H9 (cell line): ENCODE data around the gene CORO1C. TPM values are rescaled to one million over a fixed set of nuclear protein-coding genes. Genes with fewer than 3 reads are reported as not detected.

Experiments used
- DNase-seq: peaks from one replicate; pipeline ENCODE4 v3.0.0-alpha.2; 2017
- H2AFZ ChIP-seq: one replicate; pipeline ENCODE4 v1.6.1; 2013; ENCODE audit warnings: mild to moderate bottlenecking, low read length, control low read depth, moderate library complexity
- H2AK5ac ChIP-seq: 2 replicates; pipeline ENCODE4 v1.6.1; 2013; ENCODE audit warnings: low read length, control low read depth, mixed read lengths; ENCODE audit not compliant: insufficient read length
- H2BK120ac ChIP-seq: one replicate; pipeline ENCODE4 v1.6.1; 2013; ENCODE audit warnings: low read depth, mild to moderate bottlenecking, low read length, control low read depth, inconsistent platforms; ENCODE audit not compliant: poor library complexity, severe bottlenecking
- H2BK12ac ChIP-seq: 2 replicates; pipeline ENCODE4 v1.6.1; 2013; ENCODE audit warnings: low read length, control low read depth, mixed read lengths, low read depth; ENCODE audit not compliant: insufficient read length
- H2BK15ac ChIP-seq: 2 replicates; pipeline ENCODE4 v1.6.1; 2013; ENCODE audit warnings: low read depth, low read length, control low read depth
- H2BK20ac ChIP-seq: one replicate; pipeline ENCODE4 v1.6.1; 2013; ENCODE audit warnings: low read depth, mild to moderate bottlenecking, low read length, control low read depth, inconsistent platforms; ENCODE audit not compliant: poor library complexity, severe bottlenecking
- H2BK5ac ChIP-seq: 2 replicates; pipeline ENCODE4 v1.6.1; 2013; ENCODE audit warnings: low read length, control low read depth, mixed read lengths; ENCODE audit not compliant: insufficient read length
- H3K14ac ChIP-seq: 2 replicates; pipeline ENCODE4 v1.6.1; 2013; ENCODE audit warnings: low read length, control low read depth; ENCODE audit not compliant: insufficient read depth
- H3K18ac ChIP-seq: 2 replicates; pipeline ENCODE4 v1.6.1; 2013; ENCODE audit warnings: low read depth, mild to moderate bottlenecking, mixed read lengths, low read length, control low read depth; ENCODE audit not compliant: insufficient read length
- H3K23ac ChIP-seq: 2 replicates; pipeline ENCODE4 v1.6.1; 2013; ENCODE audit warnings: low read length, control low read depth, mixed read lengths, low read depth; ENCODE audit not compliant: insufficient read length
- H3K23me2 ChIP-seq: 2 replicates; pipeline ENCODE4 v1.6.1; 2013; ENCODE audit warnings: low read depth, mild to moderate bottlenecking, mixed read lengths, low read length, control low read depth; ENCODE audit not compliant: insufficient read length, poor library complexity, severe bottlenecking
- H3K27ac ChIP-seq: 2 replicates; pipeline ENCODE4 v1.5.1; 2013; ENCODE audit warnings: low read length, control low read depth, mixed read lengths, low read depth; ENCODE audit not compliant: insufficient read length
- H3K27me3 ChIP-seq: 2 replicates; pipeline ENCODE4 v1.6.1; 2013; ENCODE audit warnings: low read length, control low read depth, inconsistent platforms; ENCODE audit not compliant: insufficient read depth
- H3K4ac ChIP-seq: 2 replicates; pipeline ENCODE4 v1.6.1; 2013; ENCODE audit warnings: low read depth, mild to moderate bottlenecking, control low read depth, inconsistent platforms, low read length, moderate library complexity
- H3K4me1 ChIP-seq: 2 replicates; pipeline ENCODE4 v1.6.1; 2013; ENCODE audit warnings: low read length, control low read depth, inconsistent platforms; ENCODE audit not compliant: insufficient read depth
- H3K4me2 ChIP-seq: 2 replicates; pipeline ENCODE4 v1.6.1; 2013; ENCODE audit warnings: low read length, control low read depth, mixed read lengths; ENCODE audit not compliant: insufficient read length, insufficient read depth
- H3K56ac ChIP-seq: 2 replicates; pipeline ENCODE4 v1.6.1; 2013; ENCODE audit warnings: low read depth, mild to moderate bottlenecking, mixed read lengths, low read length, control low read depth; ENCODE audit not compliant: insufficient read length
- H3K79me1 ChIP-seq: 2 replicates; pipeline ENCODE4 v1.6.1; 2013; ENCODE audit warnings: low read depth, mild to moderate bottlenecking, moderate library complexity, low read length, control low read depth, inconsistent platforms; ENCODE audit not compliant: insufficient read depth, poor library complexity, severe bottlenecking
- H3K79me2 ChIP-seq: 2 replicates; pipeline ENCODE4 v1.6.1; 2013; ENCODE audit warnings: low read length, control low read depth, inconsistent platforms; ENCODE audit not compliant: insufficient read depth
- H3K9ac ChIP-seq: 2 replicates; pipeline ENCODE4 v1.6.1; 2013; ENCODE audit warnings: low read length, control low read depth, mixed read lengths; ENCODE audit not compliant: insufficient read length; ENCODE audit errors: extremely low read depth
- H3K9me3 ChIP-seq: one replicate; pipeline ENCODE4 v1.6.1; 2013; ENCODE audit warnings: low read depth, low read length, inconsistent platforms; ENCODE audit not compliant: control insufficient read depth
- H3T11ph ChIP-seq: one replicate; pipeline ENCODE4 v1.6.1; 2013; ENCODE audit warnings: mild to moderate bottlenecking, low read length, control low read depth, inconsistent platforms
- H4K20me1 ChIP-seq: one replicate; pipeline ENCODE4 v1.6.1; 2013; ENCODE audit not compliant: control insufficient read depth, insufficient read length, insufficient read depth
- H4K5ac ChIP-seq: 2 replicates; pipeline ENCODE4 v1.6.1; 2013; ENCODE audit warnings: low read depth, mild to moderate bottlenecking, mixed read lengths, low read length, control low read depth; ENCODE audit not compliant: insufficient read length
- H4K8ac ChIP-seq: replicated peaks from 2 replicates; pipeline ENCODE4 v1.6.1; 2013; ENCODE audit warnings: low read length, control low read depth, mixed read lengths, low read depth; ENCODE audit not compliant: insufficient read length
- H4K91ac ChIP-seq: 2 replicates; pipeline ENCODE4 v1.6.1; 2013; ENCODE audit warnings: low read depth, mild to moderate bottlenecking, moderate library complexity, mixed read lengths, low read length, control low read depth; ENCODE audit not compliant: insufficient read length
- H3K27ac Mint-ChIP-seq, 3 experiments: 2 replicates in 2 of 3; 3 replicates in 1 of 3; pipeline ENCODE4 v1.8.0; 2020 to 2021; ENCODE audit warnings: mixed read lengths in 3 of 3, mild to moderate bottlenecking in 1 of 3, moderate library complexity in 1 of 3
- H3K27me3 Mint-ChIP-seq: 2 replicates; pipeline ENCODE4 v1.8.0; 2021; ENCODE audit warnings: low read depth, mild to moderate bottlenecking, moderate library complexity, mixed read lengths
- H3K36me3 Mint-ChIP-seq, 3 experiments: 2 replicates in 2 of 3; 3 replicates in 1 of 3; pipeline ENCODE4 v1.8.0; 2020 to 2021; ENCODE audit warnings: low read depth in 3 of 3, mixed read lengths in 3 of 3; ENCODE audit not compliant: insufficient read depth in 1 of 3
- H3K4me1 Mint-ChIP-seq, 2 experiments: 2 replicates each; pipeline ENCODE4 v1.8.0; 2020; ENCODE audit warnings: mixed read lengths in 2 of 2
- H3K4me3 Mint-ChIP-seq, 2 experiments: 2 replicates in 1 of 2; 3 replicates in 1 of 2; pipeline ENCODE4 v1.8.0; 2020 to 2021; ENCODE audit warnings: mild to moderate bottlenecking in 2 of 2, mixed read lengths in 2 of 2, moderate library complexity in 1 of 2
- H3K9me3 Mint-ChIP-seq, 2 experiments: 2 replicates in 1 of 2; 3 replicates in 1 of 2; pipeline ENCODE4 v1.8.0; 2020; ENCODE audit warnings: mild to moderate bottlenecking in 2 of 2, mixed read lengths in 2 of 2, moderate library complexity in 1 of 2
- total RNA-seq: library from RNA; stranded (reverse); gene quantifications from 2 replicates; pipeline ENCODE4 v1.2.1, GENCODE V29; 2021
- TF ChIP-seq, protein P1 (sequence below): fragments of 200-600 bp; sonication (generic); conservative IDR thresholded peaks from 3 replicates; pipeline ENCODE4 v1.8.0; 2021; ENCODE audit warnings: antibody characterized with exemption, mild to moderate bottlenecking

CORO1C gene
- total RNA-seq, 1 experiment from 2014 or later = 154 TPM

DNA sequence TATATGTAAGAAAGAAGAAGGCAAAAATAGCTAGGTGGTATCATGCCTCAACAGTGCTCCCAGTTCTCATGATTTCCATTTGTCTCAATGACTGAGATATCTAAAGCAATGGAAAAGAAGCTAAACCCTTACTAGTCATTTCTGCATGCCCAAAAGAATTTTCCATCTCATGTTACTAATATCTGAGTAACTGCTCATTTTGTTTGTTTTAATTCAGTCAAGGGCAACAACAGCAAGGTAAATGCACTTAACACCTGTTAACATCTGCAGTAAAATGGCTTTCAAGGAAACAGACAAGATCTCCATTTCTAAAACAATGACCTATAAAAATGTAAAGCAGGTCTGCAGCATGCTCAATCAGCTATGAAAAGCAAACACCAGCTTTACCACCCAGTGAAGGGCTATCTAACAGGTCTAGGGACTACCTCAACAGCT is 78.2 kb downstream of the CORO1C start:
- H3K27me3 Mint-ChIP-seq = no peaks in the 10 kb centered on the region
- H3K4me1 Mint-ChIP-seq = peaks cover 24 to 26% of the 10 kb centered on the region in 2 experiments
- no peak for DNase-seq
- Histone ChIP-seq H4K91ac (no peak overlapping the region), H3T11ph (no peak overlapping the region), H3K4me2 (no peak overlapping the region), H3K23ac (no peak overlapping the region), H2BK12ac (no peak overlapping the region), H3K9ac (no peak overlapping the region), H2BK5ac (no peak overlapping the region), H3K14ac (no peak overlapping the region), H3K9me3 (no peaks in the 10 kb centered on the region), H3K18ac (no peak overlapping the region), H4K5ac (no peak overlapping the region), H2BK20ac (no peak overlapping the region), H3K79me1 (no peaks in the 10 kb centered on the region), H3K79me2 (no peaks in the 10 kb centered on the region), H2AFZ (no peak overlapping the region), H3K23me2 (no peaks in the 10 kb centered on the region), H2AK5ac (no peak overlapping the region), H2BK120ac (no peak overlapping the region), H4K8ac (no peak overlapping the region), H3K27me3 (no peaks in the 10 kb centered on the region), H3K56ac (no peak overlapping the region), H3K4ac (no peak overlapping the region), H4K20me1 (no peaks in the 10 kb centered on the region), H3K27ac (no peak overlapping the region), H3K4me1 (peaks cover 10% of the 10 kb centered on the region; the same call in 1 of the 2 replicates), H2BK15ac (no peak overlapping the region)
- H3K36me3 Mint-ChIP-seq = peaks cover 37 to 77% (median 58%) of the 10 kb centered on the region in 3 experiments
- peak overlapping the region in 2 of 3 experiments; percentile 41 to 52; a peak in 2 of 7 replicates for H3K27ac Mint-ChIP-seq
- peaks cover 4 to 10% of the 10 kb centered on the region in 2 experiments; a peak in 3 of 5 replicates for H3K9me3 Mint-ChIP-seq
- no peak overlapping the region for H3K4me3 Mint-ChIP-seq
- TF ChIP-seq, protein P1, sequence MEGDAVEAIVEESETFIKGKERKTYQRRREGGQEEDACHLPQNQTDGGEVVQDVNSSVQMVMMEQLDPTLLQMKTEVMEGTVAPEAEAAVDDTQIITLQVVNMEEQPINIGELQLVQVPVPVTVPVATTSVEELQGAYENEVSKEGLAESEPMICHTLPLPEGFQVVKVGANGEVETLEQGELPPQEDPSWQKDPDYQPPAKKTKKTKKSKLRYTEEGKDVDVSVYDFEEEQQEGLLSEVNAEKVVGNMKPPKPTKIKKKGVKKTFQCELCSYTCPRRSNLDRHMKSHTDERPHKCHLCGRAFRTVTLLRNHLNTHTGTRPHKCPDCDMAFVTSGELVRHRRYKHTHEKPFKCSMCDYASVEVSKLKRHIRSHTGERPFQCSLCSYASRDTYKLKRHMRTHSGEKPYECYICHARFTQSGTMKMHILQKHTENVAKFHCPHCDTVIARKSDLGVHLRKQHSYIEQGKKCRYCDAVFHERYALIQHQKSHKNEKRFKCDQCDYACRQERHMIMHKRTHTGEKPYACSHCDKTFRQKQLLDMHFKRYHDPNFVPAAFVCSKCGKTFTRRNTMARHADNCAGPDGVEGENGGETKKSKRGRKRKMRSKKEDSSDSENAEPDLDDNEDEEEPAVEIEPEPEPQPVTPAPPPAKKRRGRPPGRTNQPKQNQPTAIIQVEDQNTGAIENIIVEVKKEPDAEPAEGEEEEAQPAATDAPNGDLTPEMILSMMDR = no peak
